WI38 (cell line): Measurements from ENCODE around the gene GPRIN2.

Experiments used
- H3K4me3 ChIP-seq: 2 replicates; pipeline ENCODE4 v1.5.1; 2011; ENCODE audit warnings: low read depth, mild to moderate bottlenecking, control low read depth, low read length
- TF ChIP-seq, protein P1 (sequence below): IDR thresholded peaks from 2 replicates; pipeline ENCODE4 v1.5.1; 2012; ENCODE audit warnings: low read depth, mild to moderate bottlenecking, control low read depth, low read length

GPRIN2 gene

GRCh38 chr10:46557319-46558121 lies 1.1 kb upstream of the GPRIN2 start:
- TF ChIP-seq, protein P1, sequence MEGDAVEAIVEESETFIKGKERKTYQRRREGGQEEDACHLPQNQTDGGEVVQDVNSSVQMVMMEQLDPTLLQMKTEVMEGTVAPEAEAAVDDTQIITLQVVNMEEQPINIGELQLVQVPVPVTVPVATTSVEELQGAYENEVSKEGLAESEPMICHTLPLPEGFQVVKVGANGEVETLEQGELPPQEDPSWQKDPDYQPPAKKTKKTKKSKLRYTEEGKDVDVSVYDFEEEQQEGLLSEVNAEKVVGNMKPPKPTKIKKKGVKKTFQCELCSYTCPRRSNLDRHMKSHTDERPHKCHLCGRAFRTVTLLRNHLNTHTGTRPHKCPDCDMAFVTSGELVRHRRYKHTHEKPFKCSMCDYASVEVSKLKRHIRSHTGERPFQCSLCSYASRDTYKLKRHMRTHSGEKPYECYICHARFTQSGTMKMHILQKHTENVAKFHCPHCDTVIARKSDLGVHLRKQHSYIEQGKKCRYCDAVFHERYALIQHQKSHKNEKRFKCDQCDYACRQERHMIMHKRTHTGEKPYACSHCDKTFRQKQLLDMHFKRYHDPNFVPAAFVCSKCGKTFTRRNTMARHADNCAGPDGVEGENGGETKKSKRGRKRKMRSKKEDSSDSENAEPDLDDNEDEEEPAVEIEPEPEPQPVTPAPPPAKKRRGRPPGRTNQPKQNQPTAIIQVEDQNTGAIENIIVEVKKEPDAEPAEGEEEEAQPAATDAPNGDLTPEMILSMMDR: no peak
- H3K4me3 ChIP-seq: no peak overlapping the region

DNA sequence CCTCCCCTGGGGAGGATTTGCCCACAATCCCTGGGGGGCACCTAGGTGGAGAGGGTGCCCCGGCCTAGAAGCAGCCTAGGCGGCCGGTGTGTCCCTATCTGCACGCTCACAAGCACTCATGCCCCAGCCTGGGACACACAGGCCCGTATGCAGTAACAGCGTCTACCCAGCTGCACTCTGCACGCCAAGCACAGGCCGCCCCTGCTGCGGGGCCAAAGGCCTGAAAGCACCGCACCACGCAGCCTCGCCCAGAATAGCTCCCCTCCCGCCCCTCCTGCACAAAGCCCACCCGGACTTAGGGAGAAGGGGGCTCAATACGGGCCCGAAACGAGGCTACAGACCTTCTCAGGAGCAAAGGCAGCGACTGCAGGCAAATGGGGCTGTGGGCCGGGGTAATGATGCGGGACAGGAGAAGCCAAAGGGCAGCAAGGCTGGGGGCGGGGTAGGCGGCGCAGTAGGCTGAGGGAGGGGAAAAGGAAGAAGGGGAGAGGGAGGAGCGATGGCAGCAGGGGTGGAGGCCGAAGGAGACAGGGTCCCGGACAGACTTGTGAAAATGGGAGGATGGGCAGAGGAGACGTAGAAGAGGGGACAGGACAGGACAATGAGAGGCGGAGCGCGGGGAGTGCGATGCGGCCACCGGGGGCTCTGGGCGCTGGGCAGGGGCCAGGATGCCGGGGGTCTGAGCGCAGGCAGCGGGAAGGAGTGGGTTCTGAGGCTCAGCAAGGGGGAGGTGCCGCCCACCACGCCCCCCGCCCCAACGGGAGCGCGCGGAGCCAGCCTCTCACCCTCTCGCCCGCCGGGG lies 544 bp downstream of the GPRIN2 start:
- TF ChIP-seq, protein P1: no peak
- peak overlapping the region; percentile 34; the same call in 1 of the 2 replicates for H3K4me3 ChIP-seq

GRCh38 chr10:46555366-46555712 lies 1.1 kb downstream of the GPRIN2 start:
- no peak overlapping the region for H3K4me3 ChIP-seq
- TF ChIP-seq, protein P1: no peak

DNA sequence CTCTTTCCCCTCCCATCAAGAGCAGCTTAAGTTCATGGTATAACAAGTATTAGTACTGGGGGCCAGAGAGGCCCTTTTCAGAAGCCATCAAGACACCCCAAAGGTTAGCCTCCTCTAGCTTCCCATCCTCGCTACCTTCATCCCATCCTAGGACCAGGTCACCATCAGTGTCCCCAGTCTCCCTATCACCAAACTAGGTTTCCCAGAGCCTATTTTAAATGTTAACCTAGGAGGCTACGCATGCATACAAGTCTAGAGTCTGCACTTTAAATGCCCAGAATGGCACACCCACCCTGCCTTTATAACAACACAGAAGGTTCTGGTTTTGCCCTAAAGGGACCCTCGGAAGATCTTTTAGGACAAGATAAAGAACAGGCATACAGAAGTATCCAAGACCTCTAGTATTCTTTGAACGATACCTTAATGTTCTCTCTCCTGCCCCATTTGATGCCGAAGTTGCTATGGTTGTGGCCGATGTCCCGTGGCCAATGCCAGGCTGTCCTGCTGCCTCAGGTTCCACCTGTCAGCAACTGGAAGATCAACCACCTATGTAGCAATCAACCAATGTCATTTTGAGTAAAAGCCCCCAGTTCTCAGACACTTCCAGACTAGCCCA lies 2.2 kb downstream of the GPRIN2 start:
- TF ChIP-seq, protein P1: no peak
- H3K4me3 ChIP-seq: no peak overlapping the region

DNA sequence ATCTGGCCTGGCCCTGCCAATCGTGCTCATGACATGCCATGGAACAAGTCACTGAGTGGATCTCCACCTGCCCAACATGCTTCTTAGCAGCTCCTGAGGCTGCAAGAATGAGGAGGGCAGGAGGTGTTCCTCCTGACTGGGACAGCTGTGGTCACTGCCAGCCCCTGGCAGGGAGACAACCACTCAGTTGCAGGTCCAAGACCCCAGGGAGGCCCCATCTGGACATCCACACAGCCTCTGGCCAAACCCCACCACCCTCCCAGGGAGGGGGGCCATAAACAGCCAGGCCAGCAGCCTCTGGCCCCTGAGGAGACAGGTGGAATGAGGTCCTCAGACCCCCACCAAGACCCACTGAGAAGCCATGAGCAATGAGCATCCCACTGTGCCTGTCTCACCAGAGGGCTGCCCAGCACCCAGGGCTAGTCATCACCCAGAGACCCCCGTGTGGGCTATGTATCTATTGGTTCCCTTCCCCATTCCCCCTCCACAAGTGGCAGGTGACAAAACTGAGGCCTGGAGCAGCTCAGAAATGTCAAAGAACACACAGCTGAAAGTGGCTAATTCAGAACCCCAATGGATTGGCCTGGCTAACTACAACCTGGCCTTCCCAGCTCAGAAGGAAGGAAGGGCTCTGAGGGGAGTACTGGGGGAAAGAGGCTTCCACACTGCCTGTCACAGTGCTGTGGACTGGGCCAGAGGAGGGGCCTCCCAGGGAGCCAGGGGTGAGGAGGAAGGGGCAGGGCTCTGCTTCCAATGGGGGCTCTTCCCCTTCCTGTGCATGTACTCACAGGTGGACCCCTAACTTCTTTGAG lies 3.0 kb downstream of the GPRIN2 start:
- TF ChIP-seq, protein P1: no peak
- H3K4me3 ChIP-seq: no peak overlapping the region

GRCh38 chr10:46552526-46553237 lies 3.8 kb downstream of the GPRIN2 start:
- TF ChIP-seq, protein P1: no peak
- no peak overlapping the region for H3K4me3 ChIP-seq
